ENCODE results near the gene LDB1.

GRCh38 chr10:102120991-102121738 is 997 bp upstream of the LDB1 start:
- TF ChIP-seq POLR2A (IDR thresholded peaks at IDR 0.05; ENCODE audit: low read length), result no peak
- TF ChIP-seq GATA1 (IDR thresholded peaks at IDR 0.05; ENCODE audit: low read depth, low read length), result no peak
